Nephron (organoid): ENCODE data around the gene CCDC73.

Source experiments
- H3K27ac Mint-ChIP-seq, 3 experiments: 2 replicates each; pipeline ENCODE4 v1.8.0; 2020; ENCODE audit warnings: mixed read lengths in 3 of 3, mild to moderate bottlenecking in 2 of 3, moderate library complexity in 1 of 3
- H3K27me3 Mint-ChIP-seq: 2 replicates; pipeline ENCODE4 v1.8.0; 2021; ENCODE audit warnings: low read depth, mild to moderate bottlenecking, moderate library complexity, mixed read lengths
- H3K36me3 Mint-ChIP-seq: 2 replicates; pipeline ENCODE4 v1.8.0; 2020; ENCODE audit warnings: low read depth, mixed read lengths
- H3K4me1 Mint-ChIP-seq: 2 replicates; pipeline ENCODE4 v1.8.0; 2020; ENCODE audit warnings: mixed read lengths
- H3K4me3 Mint-ChIP-seq, 3 experiments: 2 replicates each; pipeline ENCODE4 v1.8.0; 2020; ENCODE audit warnings: mild to moderate bottlenecking in 3 of 3, mixed read lengths in 3 of 3, moderate library complexity in 2 of 3
- H3K9me3 Mint-ChIP-seq: 2 replicates; pipeline ENCODE4 v1.8.0; 2020; ENCODE audit warnings: mixed read lengths
- TF ChIP-seq, protein P1 (sequence below), 3 experiments: fragments of 200-600 bp; sonication (generic); IDR thresholded peaks; one replicate each; pipeline ENCODE4 v1.5.0; 2021; ENCODE audit warnings: antibody characterized with exemption in 3 of 3; ENCODE audit not compliant: unreplicated experiment in 3 of 3

Gene CCDC73

DNA sequence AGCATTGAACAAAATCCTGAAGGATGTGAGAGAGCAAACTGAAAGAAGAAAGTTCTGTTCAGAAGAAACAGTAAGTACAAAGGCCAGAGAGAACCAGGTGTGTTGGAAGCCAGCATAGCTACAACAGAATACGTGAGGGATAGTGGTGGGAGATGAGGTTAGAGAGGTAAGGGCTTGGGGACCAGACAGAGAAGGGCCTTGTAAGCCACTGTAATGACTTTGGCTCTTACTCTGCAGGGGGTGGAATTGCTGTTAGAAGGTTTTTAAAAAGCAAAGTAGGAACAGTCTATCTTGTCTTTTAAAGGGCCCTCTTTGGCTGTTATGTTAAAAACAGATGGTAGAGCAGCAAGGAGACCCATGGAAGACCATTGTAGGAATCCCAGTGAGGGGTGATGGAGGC, 39.5 kb upstream of the CCDC73 start:
- TF ChIP-seq, protein P1, sequence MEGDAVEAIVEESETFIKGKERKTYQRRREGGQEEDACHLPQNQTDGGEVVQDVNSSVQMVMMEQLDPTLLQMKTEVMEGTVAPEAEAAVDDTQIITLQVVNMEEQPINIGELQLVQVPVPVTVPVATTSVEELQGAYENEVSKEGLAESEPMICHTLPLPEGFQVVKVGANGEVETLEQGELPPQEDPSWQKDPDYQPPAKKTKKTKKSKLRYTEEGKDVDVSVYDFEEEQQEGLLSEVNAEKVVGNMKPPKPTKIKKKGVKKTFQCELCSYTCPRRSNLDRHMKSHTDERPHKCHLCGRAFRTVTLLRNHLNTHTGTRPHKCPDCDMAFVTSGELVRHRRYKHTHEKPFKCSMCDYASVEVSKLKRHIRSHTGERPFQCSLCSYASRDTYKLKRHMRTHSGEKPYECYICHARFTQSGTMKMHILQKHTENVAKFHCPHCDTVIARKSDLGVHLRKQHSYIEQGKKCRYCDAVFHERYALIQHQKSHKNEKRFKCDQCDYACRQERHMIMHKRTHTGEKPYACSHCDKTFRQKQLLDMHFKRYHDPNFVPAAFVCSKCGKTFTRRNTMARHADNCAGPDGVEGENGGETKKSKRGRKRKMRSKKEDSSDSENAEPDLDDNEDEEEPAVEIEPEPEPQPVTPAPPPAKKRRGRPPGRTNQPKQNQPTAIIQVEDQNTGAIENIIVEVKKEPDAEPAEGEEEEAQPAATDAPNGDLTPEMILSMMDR (IDR thresholded peaks at IDR 0.05; ENCODE audit: unreplicated experiment in 3 of 3) = no peak
- Mint-ChIP-seq H3K27ac (no peak overlapping the region), H3K36me3 (no peaks in the 10 kb centered on the region), H3K27me3 (peaks cover 41% of the 10 kb centered on the region), H3K9me3 (no peaks in the 10 kb centered on the region), H3K4me3 (no peak overlapping the region), H3K4me1 (peaks cover 15% of the 10 kb centered on the region)

DNA sequence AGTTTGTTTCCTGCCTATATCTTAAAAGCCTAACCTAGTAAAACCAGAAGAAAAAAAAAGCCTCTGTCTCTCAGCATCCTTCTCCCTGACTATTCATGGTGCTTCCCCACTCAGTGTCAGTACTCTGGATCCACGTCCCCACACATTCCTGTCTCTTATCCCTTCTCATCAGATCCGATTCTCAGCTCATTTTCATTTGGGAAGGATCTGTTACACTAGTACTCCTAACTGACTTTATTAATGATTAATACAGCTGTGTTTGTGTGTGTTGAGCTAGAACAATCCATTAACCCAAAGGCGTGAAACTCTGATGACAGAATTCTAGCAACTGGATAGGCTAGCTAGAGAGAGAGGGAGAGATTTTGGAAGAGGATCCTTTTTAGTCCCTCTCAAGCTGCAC, 36.8 kb upstream of the CCDC73 start:
- peaks cover 15% of the 10 kb centered on the region for H3K4me1 Mint-ChIP-seq
- peak overlapping the region; percentile 66 to 77 (median 66) for H3K4me3 Mint-ChIP-seq
- peak overlapping the region in 2 of 3 experiments; percentile 53 to 79 for H3K27ac Mint-ChIP-seq
- H3K27me3 Mint-ChIP-seq = peaks cover 56% of the 10 kb centered on the region
- TF ChIP-seq, protein P1 (IDR thresholded peaks at IDR 0.05; ENCODE audit: unreplicated experiment in 3 of 3) = no peak
- H3K9me3 Mint-ChIP-seq = no peaks in the 10 kb centered on the region
- H3K36me3 Mint-ChIP-seq = no peaks in the 10 kb centered on the region

DNA sequence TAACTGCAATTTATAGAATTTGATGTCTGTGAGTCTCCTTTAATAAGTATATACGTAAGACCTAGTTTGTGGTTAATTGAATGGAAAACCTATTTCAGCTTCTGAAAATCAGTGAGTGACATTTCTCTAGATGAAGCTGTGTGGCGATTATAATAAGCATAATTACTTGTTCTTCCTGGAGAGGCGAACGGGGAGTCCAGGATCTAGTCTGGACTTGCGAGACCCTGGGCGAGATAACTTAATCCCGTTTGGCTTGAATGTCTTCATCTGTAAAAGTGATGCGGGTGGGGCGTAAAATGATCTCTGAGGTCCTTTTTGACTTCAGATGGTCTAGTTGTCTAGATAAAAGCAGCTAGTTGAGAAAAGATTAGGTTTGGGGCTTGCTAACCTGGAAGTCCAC, 36.3 kb upstream of the CCDC73 start:
- no peaks in the 10 kb centered on the region for H3K9me3 Mint-ChIP-seq
- TF ChIP-seq, protein P1 (IDR thresholded peaks at IDR 0.05; ENCODE audit: unreplicated experiment in 3 of 3) = no peak
- peak overlapping the region; percentile 66 to 77 (median 66) for H3K4me3 Mint-ChIP-seq
- peak overlapping the region in 2 of 3 experiments; percentile 53 to 79 for H3K27ac Mint-ChIP-seq
- no peaks in the 10 kb centered on the region for H3K36me3 Mint-ChIP-seq
- peaks cover 56% of the 10 kb centered on the region for H3K27me3 Mint-ChIP-seq
- peaks cover 15% of the 10 kb centered on the region for H3K4me1 Mint-ChIP-seq

DNA sequence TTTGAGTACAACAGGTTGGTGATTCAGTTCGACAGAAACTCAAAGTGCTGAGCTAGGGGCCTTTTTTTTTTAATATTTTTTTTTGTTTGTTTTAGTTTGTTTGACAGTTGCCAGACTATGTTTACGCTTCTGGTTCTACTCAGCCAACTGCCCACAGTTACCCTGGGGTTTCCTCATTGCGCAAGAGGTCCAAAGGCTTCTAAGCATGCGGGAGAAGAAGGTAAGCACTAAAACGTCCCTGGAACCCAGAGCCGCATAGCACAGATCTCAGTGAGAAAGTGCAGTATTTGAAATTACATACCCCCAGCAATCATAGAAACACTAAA, 35.9 kb upstream of the CCDC73 start:
- Mint-ChIP-seq H3K36me3 (no peaks in the 10 kb centered on the region), H3K27ac (peak overlapping the region in 1 of 3 experiments; percentile 79), H3K4me3 (peak overlapping the region; percentile 66 to 77 (median 66)), H3K27me3 (peaks cover 60% of the 10 kb centered on the region), H3K9me3 (no peaks in the 10 kb centered on the region), H3K4me1 (peaks cover 15% of the 10 kb centered on the region)
- TF ChIP-seq, protein P1 (IDR thresholded peaks at IDR 0.05; ENCODE audit: unreplicated experiment in 3 of 3) = no peak

DNA sequence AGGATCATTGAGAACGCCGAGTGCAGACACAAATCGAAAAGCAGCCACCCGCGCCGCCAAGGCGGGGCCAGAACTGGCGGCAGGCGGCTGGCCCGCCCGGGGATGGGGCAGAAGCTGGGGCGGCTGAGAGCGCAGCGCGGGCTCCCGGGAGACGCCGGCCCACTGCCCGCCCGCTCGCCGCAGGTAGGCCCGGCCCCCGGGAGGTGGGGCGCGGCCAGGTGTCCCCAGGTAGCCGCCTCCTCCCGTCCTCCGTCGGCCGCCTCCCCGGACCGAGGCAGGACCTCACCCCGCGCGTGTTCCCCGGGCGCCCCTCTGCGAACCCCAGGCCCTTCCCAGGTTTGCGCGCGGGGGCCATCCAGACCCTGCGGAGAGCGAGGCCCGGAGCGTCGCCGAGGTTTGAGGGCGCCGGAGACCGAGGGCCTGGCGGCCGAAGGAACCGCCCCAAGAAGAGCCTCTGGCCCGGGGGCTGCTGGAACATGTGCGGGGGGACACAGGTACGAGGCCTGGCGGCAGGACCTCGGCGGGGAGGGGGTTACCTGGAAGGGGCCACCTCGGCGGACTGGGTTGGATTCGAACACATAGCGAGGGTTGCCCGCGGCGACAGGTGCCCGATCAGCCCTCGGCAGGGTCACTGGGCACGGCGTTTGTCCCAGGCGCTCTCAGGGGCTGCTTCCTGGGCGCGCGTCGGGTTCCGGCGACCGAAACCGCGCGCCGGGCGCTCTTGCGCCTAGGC, 35.4 kb upstream of the CCDC73 start, which contains the start of gene PRRG4:
Gene PRRG4, plus strand, starts transcription at position 248 of the 733 bp plus-strand sequence. CDS start 603 bp downstream, outside the sequence.
- peak within 1 kb of the TSS; percentile 86 to 90 (median 90) for H3K4me3 Mint-ChIP-seq
- TF ChIP-seq, protein P1 (IDR thresholded peaks at IDR 0.05; ENCODE audit: unreplicated experiment in 3 of 3) = no peak
- H3K36me3 Mint-ChIP-seq = no peaks in the 10 kb centered on the region
- H3K9me3 Mint-ChIP-seq = no peaks in the 10 kb centered on the region
- H3K4me1 Mint-ChIP-seq = peaks cover 15% of the 10 kb centered on the region
- peak within 1 kb of the TSS; percentile 44 to 85 (median 79) for H3K27ac Mint-ChIP-seq
- peaks cover 58% of the 10 kb centered on the region for H3K27me3 Mint-ChIP-seq
